ENCODE data around the gene RBM10. TPM values are rescaled to one million over a fixed set of nuclear protein-coding genes. Genes with fewer than 3 reads are reported as not detected.
A peak's percentile ranks its signal among the peaks of the same experiment; 100 is the strongest.

Gene RBM10
- total and polyA plus RNA-seq, 2 donors (not counting 3 experiments of a cell fraction or from before 2014, with no cell fraction given), result 37.3 to 51.5 TPM

DNA sequence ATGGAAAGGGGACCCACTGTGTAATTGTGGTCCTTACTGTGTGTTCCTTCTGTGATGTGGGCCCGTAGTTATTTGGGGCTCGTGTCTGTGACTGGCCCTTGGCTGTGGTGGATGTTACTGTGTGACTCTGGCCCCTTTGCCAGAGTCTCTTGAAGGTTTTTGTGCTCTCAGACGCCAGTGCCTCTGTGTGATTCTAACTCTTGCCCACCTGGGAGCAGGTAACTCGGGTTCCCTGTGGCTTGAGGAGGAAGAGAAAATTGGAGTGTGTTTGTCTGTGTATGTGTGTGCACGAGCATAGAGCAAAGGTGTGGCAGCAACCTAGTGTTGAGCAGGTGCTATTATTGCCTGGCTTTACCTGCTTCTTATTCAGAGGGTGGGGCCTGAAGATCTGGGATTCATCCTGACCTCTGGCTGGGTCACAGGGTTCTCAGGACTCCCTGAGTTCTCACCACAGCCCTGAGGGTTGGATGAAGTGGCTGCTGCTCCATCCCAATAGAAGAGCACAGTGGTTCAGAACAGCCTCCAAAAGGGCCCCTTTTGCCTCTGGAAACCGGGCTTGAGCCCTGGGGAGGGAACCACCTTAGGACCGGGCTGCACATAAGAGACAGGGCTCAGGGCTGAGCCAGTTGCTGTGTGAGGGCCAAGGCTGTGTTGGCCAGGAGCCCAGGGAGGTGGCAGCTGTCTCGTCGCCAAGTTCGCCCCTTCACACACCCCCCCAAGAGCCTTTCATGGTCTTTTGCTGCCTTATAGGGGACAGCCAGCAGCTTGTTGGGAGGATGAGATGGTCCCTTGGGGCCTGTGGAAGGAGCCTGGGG is 1.3 kb downstream of the RBM10 start:
- H3K27me3 ChIP-seq (ENCODE audit: control insufficient read depth in 2 of 2, insufficient read depth in 2 of 2, low read length in 2 of 2), result no peaks in the 10 kb centered on the region
- intact Hi-C loops (cut with micrococcal nuclease) (no loop called here), dilution Hi-C loops (cut with MboI; ENCODE audit: extremely low pct_ligation_motif_present, low sequenced_read_pairs) (no loop called here)
- no peaks in the 10 kb centered on the region for H3K9me3 ChIP-seq (replicated peaks; ENCODE audit: control insufficient read depth, insufficient read depth, low read length)
- peak overlapping the region; percentile 86 for H3K9ac ChIP-seq (replicated peaks; ENCODE audit: extremely low read depth, insufficient read depth, low read length)
- H3K27ac ChIP-seq (ENCODE audit: insufficient read depth, low read depth, low read length), result peak overlapping the region; percentile 21
- DNase-seq (ENCODE audit: low read depth, low spot score) (no peak), FAIRE-seq (peak; percentile 62)
- H3K36me3 ChIP-seq (ENCODE audit: control insufficient read depth in 2 of 2, extremely low read depth in 1 of 2, insufficient read depth in 2 of 2, low read length in 2 of 2), result peaks cover 0 to 3% of the 10 kb centered on the region in 2 experiments
- TSS peak; percentile 35 for BruUV-seq (replicated peaks)
- POLR2A ChIA-PET, result no interaction called here
- peak overlapping the region; percentile 87 for H3K4me2 ChIP-seq (ENCODE audit: insufficient read depth, low read length)
- peaks cover 71% of the 10 kb centered on the region for H3K79me2 ChIP-seq (ENCODE audit: control insufficient read depth, insufficient read depth, low read length)
- peak overlapping the region; percentile 81 to 92 (median 84) for H3K4me3 ChIP-seq (replicated peaks in 1 of 3; ENCODE audit: insufficient read depth in 1 of 3, low read depth in 1 of 3, low read length in 3 of 3)
- H2AFZ ChIP-seq (ENCODE audit: low read depth, low read length), result no peak overlapping the region
- peaks cover 17% of the 10 kb centered on the region for H3K4me1 ChIP-seq (ENCODE audit: control insufficient read depth, extremely low read depth, insufficient read depth, low read length)
- H4K20me1 ChIP-seq (replicated peaks; ENCODE audit: control insufficient read depth, extremely low read depth, insufficient read depth, low read length), result no peaks in the 10 kb centered on the region
- TF ChIP-seq, protein P1, sequence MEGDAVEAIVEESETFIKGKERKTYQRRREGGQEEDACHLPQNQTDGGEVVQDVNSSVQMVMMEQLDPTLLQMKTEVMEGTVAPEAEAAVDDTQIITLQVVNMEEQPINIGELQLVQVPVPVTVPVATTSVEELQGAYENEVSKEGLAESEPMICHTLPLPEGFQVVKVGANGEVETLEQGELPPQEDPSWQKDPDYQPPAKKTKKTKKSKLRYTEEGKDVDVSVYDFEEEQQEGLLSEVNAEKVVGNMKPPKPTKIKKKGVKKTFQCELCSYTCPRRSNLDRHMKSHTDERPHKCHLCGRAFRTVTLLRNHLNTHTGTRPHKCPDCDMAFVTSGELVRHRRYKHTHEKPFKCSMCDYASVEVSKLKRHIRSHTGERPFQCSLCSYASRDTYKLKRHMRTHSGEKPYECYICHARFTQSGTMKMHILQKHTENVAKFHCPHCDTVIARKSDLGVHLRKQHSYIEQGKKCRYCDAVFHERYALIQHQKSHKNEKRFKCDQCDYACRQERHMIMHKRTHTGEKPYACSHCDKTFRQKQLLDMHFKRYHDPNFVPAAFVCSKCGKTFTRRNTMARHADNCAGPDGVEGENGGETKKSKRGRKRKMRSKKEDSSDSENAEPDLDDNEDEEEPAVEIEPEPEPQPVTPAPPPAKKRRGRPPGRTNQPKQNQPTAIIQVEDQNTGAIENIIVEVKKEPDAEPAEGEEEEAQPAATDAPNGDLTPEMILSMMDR (IDR thresholded peaks at IDR 0.05; ENCODE audit: extremely low read depth in 1 of 2, insufficient read depth in 1 of 2, low read depth in 1 of 2, low read length in 2 of 2), result no peak
- no peak for TF ChIP-seq JUN (IDR thresholded peaks at IDR 0.05; ENCODE audit: borderline replicate concordance, insufficient read depth, insufficient read length, low read depth)
- CTCF ChIA-PET, result no interaction called here
- H3K9me1 ChIP-seq (replicated peaks; ENCODE audit: control insufficient read depth, extremely low read depth, insufficient read depth, low read length), result no peaks in the 10 kb centered on the region

Data from endothelial cell of umbilical vein (primary cell).